Muscle layer of duodenum (tissue), 2 donors: ENCODE data around the gene RPS19BP1.
"Not testable (repeated sequence)": the region's sequence is repeated elsewhere in the genome, so short reads cannot be mapped to it uniquely, and the experiment has no call there.

Experiments used
- H3K27ac ChIP-seq: one replicate; pipeline ENCODE4 v1.7.0; 2013; ENCODE audit warnings: mild to moderate bottlenecking, low read length
- H3K27me3 ChIP-seq: one replicate; pipeline ENCODE4 v1.7.0; 2013; ENCODE audit warnings: low read depth, mild to moderate bottlenecking, control low read depth, low read length
- H3K36me3 ChIP-seq, 2 donors: one replicate each; pipeline ENCODE4 v1.7.0; 2013; ENCODE audit warnings: low read length in 2 of 2, control low read depth in 1 of 2, mild to moderate bottlenecking in 1 of 2; ENCODE audit not compliant: insufficient read depth in 2 of 2, control insufficient read depth in 1 of 2
- H3K4me1 ChIP-seq, 2 donors: one replicate each; pipeline ENCODE4 v1.7.0; 2013; ENCODE audit warnings: low read length in 2 of 2, mild to moderate bottlenecking in 2 of 2, control low read depth in 1 of 2, moderate library complexity in 1 of 2; ENCODE audit not compliant: insufficient read depth in 2 of 2, control insufficient read depth in 1 of 2
- H3K4me3 ChIP-seq, 2 donors: one replicate each; pipeline ENCODE4 v1.7.0; 2013; ENCODE audit warnings: low read length in 2 of 2, low read depth in 1 of 2, mild to moderate bottlenecking in 1 of 2
- H3K9me3 ChIP-seq, 2 donors: one replicate each; pipeline ENCODE4 v1.7.0; 2013; ENCODE audit warnings: low read length in 2 of 2, control low read depth in 1 of 2, mild to moderate bottlenecking in 1 of 2; ENCODE audit not compliant: control insufficient read depth in 1 of 2
- donor health status: healthy.

Gene RPS19BP1

DNA sequence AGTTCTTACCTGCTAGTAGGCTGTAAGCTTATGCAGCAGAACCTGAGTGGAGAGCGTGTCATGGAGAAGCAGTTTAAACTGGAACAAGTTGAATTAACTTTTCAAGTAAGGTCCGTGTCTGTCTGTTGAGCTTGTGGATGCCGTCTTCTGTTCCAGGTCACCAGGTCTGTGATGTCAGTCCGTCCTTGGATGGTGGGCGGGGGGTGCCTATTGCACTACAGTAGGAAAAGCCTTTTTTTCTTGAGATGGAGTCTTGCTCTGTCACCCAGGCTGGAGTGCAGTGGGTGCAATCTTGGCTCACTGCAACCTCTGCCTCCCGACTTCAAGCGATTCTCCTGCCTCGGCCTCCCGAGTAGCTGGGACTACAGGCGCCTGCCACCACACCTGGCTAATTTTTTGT, 25.5 kb downstream of the RPS19BP1 start:
- H3K4me1 ChIP-seq, result peaks cover 10 to 19% of the 10 kb centered on the region in 2 donors
- H3K36me3 ChIP-seq, result peaks cover 56 to 67% of the 10 kb centered on the region in 2 donors
- not testable (repeated sequence) for H3K9me3 ChIP-seq, H3K27ac ChIP-seq, H3K27me3 ChIP-seq, H3K4me3 ChIP-seq

DNA sequence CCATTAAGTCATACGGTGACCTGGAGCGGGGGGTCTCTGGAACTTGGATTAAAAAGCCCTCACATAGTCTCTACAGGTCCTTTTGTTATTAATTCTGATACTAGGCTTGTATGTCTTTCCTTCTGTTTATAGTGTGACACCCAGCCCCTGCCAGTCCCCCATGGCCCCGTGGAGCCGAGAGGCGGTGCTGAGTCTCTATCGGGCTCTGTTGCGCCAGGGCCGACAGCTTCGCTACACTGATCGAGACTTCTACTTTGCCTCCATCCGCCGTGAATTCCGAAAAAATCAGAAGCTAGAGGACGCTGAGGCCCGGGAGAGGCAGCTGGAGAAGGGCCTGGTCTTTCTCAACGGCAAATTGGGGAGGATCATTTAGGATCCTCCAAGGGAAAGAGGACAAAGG, 28.5 kb downstream of the RPS19BP1 start:
- no peak overlapping the region for H3K27ac ChIP-seq
- no peak overlapping the region for H3K4me3 ChIP-seq
- H3K36me3 ChIP-seq, result peaks cover 32 to 42% of the 10 kb centered on the region in 2 donors
- no peaks in the 10 kb centered on the region for H3K9me3 ChIP-seq
- H3K27me3 ChIP-seq, result no peaks in the 10 kb centered on the region
- H3K4me1 ChIP-seq, result peaks cover 20 to 27% of the 10 kb centered on the region in 2 donors

DNA sequence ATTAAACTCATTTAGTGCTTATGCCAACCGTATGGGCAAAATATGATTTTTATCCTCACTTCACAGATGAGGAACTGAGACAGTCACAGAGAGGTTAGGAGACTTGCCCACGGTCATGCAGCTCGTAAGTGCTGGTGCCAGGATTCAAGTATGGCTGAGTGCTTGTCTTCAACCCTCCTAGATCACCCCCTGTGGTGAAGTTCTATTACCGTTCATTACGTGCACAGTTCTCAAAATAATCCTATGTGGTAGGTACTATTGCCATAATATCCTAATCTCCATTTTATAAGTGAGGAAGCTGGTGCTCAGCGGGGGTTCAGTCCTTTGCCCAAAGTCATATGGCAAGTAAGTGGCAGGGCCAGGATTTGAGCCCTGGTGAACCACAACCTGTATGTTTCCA, 28.9 kb downstream of the RPS19BP1 start:
- Histone ChIP-seq H3K27ac (no peak overlapping the region), H3K36me3 (peaks cover 32 to 42% of the 10 kb centered on the region in 2 donors), H3K4me1 (peaks cover 20 to 27% of the 10 kb centered on the region in 2 donors)

DNA sequence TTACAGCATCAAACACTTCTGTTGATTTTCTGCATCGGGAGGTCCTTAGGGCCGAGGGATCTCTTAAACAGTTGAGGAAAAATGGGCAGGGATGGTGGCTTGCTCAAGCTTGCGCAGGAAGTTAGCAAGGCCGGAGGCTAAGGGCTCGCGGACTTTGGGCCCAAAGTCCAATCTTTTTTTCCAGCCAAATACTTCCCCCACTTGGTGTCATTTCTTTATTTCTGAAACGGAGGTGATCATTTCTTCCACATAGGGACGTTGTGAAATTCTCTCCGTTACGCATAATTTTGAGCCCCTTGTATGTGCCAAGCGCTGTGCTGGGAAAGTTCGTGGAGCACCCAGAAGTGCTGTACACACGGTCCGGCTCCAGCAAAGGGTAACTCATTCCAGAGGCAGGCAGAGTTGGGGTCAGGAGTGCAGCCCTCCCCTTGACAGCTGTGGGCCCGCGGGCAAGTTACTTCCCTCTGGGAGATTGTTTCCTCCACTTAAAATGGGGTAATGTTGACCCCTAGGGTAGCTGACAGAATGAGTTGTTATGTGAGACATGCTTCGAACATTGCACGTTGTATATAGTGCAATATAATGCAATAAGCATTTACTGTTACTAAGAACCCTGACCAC, 29.6 kb downstream of the RPS19BP1 start:
- Histone ChIP-seq H3K4me1 (peaks cover 20 to 27% of the 10 kb centered on the region in 2 donors), H3K27me3 (no peaks in the 10 kb centered on the region), H3K9me3 (no peaks in the 10 kb centered on the region), H3K4me3 (peak overlapping the region; percentile 86 to 98), H3K27ac (peak overlapping the region; percentile 77), H3K36me3 (peaks cover 28 to 36% of the 10 kb centered on the region in 2 donors)

More for the DNA sequence above, 28.9 kb downstream of the RPS19BP1 start:
- no peaks in the 10 kb centered on the region for H3K27me3 ChIP-seq
- H3K4me3 ChIP-seq, result peak overlapping the region; percentile 86 to 98
- no peaks in the 10 kb centered on the region for H3K9me3 ChIP-seq

DNA sequence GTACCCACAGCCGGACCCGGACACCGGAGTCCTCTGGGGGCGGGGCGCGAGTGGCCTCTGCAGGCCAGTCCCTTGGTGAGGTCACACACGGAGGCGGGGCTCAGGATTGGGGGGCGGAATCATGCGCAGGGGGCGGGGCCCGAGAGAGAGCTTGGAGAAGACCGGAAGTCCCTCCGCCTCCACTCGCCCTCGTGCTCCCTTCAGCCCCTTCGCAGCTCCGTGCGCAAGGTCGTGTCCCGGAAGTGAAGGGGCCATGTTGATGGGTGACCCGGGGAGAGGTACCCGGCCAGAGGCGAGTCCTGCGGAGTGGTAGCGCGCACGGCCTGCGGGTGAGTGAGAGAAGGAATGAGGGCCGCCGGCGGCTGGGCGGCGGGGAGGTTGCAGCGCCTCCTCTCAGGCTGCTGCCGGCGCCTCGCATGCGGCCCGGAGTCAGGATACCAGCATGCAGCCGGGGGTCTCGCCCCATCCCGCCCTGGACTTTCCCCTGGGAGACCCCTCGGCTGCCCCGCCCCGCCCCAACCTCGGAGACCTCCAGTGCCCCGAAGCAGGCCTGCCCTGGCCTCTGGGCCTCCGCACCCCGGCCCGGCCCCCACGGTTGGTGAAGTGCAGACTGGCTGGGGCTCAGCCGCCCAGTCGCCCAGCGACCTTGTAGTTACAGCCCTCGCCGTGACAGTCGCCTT, 30.3 kb downstream of the RPS19BP1 start, which contains the start of gene MIEF1:
TSS of gene MIEF1 (plus strand) at position 182 of the 680 bp plus-strand sequence. CDS start 9,005 bp downstream, outside the sequence.
- peak within 1 kb of the TSS; percentile 77 for H3K27ac ChIP-seq
- H3K27me3 ChIP-seq, result no peaks in the 10 kb centered on the region

DNA sequence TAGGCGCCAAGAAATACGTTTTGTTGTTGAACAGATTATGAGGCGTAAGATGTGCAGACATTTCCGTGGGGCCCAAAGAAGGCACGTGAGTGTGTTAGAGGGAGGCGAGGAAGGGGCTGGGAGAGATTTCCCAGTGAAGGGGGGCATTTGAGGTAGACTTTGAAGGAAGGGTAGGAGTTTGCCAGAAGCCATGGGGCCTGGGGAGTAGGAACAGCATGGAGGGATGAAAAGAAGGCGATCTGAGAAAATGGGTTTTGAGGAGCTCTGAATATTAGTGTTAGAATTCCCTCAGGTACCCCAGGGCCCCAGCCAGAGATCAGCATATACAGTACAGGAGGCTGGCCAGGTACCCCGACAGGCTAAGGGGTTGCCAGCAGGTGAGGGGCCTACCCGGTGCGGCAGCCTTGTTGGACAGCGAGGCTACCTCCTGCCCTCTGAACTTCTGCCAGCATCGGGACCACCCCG, 30.9 kb downstream of the RPS19BP1 start:
- Histone ChIP-seq H3K9me3 (no peaks in the 10 kb centered on the region), H3K27ac (peak overlapping the region; percentile 77), H3K27me3 (no peaks in the 10 kb centered on the region), H3K4me3 (peak overlapping the region; percentile 86 to 98), H3K4me1 (peaks cover 20 to 27% of the 10 kb centered on the region in 2 donors), H3K36me3 (peaks cover 23 to 24% of the 10 kb centered on the region in 2 donors)

More for the DNA sequence above, 30.3 kb downstream of the RPS19BP1 start, which contains the start of gene MIEF1:
- Histone ChIP-seq H3K4me3 (peak within 1 kb of the TSS; percentile 86 to 98), H3K4me1 (peaks cover 20 to 27% of the 10 kb centered on the region in 2 donors), H3K36me3 (peaks cover 26 to 29% of the 10 kb centered on the region in 2 donors), H3K9me3 (no peaks in the 10 kb centered on the region)

DNA sequence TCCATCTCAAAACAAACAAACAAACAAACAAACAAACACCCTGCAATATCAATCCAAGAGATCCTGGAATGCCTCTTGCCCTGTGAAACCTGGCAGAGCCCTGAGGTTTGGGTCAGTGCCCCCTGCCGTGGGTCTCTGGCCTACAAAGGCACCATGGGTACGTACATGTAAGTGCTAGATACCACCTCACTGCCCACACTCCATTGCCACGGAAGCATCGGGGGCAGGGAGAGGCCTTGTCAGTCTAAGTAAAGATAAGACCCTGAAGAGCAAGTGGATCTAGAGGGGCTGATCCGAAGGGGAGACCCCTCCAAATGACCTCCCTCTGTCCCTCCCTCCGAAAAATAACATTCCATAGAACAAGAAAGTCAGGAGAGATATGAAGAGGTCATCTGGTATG, 32.4 kb downstream of the RPS19BP1 start:
- Histone ChIP-seq H3K36me3 (peaks cover 8 to 11% of the 10 kb centered on the region in 2 donors), H3K27ac (no peak overlapping the region), H3K4me3 (no peak overlapping the region), H3K9me3 (no peaks in the 10 kb centered on the region), H3K4me1 (peaks cover 20 to 34% of the 10 kb centered on the region in 2 donors), H3K27me3 (no peaks in the 10 kb centered on the region)

DNA sequence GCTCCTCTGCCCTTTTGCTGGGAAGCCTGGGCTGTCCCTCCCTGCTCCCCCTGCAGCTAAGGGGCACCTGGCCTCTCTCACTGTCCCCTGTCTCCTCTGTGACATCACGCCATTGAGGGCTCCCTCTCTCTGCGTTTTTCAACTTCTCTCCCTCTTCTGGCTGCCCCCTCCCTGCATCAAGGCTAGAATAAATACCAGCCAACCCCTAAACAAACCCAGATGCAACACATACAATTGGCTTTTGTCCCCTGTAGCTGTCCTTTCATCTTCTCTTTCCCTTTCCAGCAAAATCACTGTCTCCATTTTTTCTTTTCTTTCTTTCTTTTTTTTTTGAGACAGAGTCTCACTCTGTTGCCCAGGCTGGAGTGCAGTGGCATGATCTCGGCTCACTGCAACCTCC, 33.7 kb downstream of the RPS19BP1 start:
- no peak overlapping the region for H3K4me3 ChIP-seq
- no peak overlapping the region for H3K27ac ChIP-seq
- H3K36me3 ChIP-seq, result no peaks in the 10 kb centered on the region
- H3K27me3 ChIP-seq, result no peaks in the 10 kb centered on the region
- no peaks in the 10 kb centered on the region for H3K9me3 ChIP-seq
- H3K4me1 ChIP-seq, result peaks cover 18 to 26% of the 10 kb centered on the region in 2 donors

DNA sequence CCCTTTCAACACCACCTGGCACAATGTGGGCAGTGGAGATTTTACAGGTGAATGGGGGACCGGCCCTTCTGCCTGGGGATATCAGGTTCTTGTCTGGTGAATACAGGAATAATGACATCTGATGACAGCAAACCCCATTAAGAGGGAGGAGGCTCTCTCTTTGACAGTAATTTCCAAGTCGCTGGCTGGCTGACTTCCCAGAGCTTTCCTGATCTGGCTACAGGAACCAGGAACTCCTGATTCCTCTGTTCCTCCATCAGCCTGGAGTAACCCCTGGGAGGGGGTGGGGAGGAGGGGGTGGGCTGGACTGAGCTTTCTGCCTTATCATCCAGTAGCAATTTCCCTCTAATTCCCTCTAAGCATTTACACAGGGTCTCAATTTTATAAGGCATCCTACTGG, 34.2 kb downstream of the RPS19BP1 start:
- H3K27ac ChIP-seq, result no peak overlapping the region
- H3K4me3 ChIP-seq, result no peak overlapping the region
- H3K4me1 ChIP-seq, result peaks cover 14 to 21% of the 10 kb centered on the region in 2 donors

DNA sequence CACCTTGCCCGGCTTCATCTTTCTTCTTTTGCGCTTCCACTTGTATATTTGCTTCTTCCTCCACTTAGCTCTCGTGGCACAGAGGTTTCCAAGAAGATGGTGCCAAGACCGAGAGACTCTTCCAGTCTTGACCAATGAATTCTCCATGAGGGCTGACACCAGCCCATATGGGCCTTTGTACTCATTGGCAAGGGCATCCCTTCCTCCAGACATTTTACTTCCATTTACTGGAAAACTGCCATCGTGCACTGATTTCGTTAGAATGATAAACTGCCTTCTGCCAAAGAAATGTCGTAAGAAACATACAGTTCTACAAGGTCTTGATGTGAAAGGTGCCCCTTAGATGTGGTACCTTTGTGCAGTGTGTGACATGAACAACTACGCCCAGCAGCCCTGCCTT, 35.1 kb downstream of the RPS19BP1 start:
- H3K36me3 ChIP-seq, result no peaks in the 10 kb centered on the region
- H3K27ac ChIP-seq, result no peak overlapping the region
- H3K4me1 ChIP-seq, result peaks cover 9 to 15% of the 10 kb centered on the region in 2 donors
- no peaks in the 10 kb centered on the region for H3K9me3 ChIP-seq
- H3K27me3 ChIP-seq, result no peaks in the 10 kb centered on the region
- no peak overlapping the region for H3K4me3 ChIP-seq

More for the DNA sequence above, 34.2 kb downstream of the RPS19BP1 start:
- Histone ChIP-seq H3K36me3 (no peaks in the 10 kb centered on the region), H3K9me3 (no peaks in the 10 kb centered on the region), H3K27me3 (no peaks in the 10 kb centered on the region)

DNA sequence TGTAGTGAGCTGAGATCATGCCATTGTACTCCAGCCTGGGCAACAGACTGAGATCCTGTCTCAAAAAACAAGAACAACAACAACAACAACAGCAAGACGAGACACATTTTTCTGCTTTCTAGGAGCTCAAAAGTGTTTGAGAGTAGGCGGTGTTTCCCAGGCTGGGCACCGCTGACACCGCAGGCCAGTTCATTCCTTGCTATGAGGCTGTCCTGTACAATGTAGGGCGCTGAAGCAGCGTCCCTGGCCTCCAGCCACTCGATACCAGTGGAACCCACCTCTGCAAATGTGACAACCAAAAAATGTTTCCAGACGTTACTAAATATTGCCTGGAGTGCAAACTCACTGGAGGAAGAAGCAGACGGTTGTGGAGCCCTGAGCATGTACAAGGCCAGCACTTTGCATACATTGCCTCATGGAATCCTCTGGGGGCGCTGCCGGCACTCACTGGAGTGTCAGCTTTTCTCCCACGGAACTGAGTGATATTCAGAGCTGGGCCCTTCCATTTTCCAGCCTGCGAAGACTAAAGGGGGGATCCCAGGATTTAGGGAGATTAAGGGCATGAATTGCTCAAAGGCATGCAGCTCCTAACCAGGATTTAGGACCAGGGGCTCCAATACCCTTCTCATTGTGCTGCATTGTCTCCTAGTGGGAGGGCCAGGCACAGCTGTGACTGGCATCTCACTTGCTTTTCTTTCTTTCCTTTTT, 36.3 kb downstream of the RPS19BP1 start:
- H3K4me1 ChIP-seq, result peaks cover 3 to 9% of the 10 kb centered on the region in 2 donors
- no peak overlapping the region for H3K4me3 ChIP-seq
- no peaks in the 10 kb centered on the region for H3K9me3 ChIP-seq
- no peak overlapping the region for H3K27ac ChIP-seq
- no peaks in the 10 kb centered on the region for H3K27me3 ChIP-seq
- no peaks in the 10 kb centered on the region for H3K36me3 ChIP-seq
